Retinal pigment epithelial cell (primary cell): ENCODE data around the gene EIF4E1B.

ENCODE experiments used
- DNase-seq: peaks from one replicate; pipeline ENCODE4 v3.0.0-alpha.2; 2010; ENCODE audit warnings: low read depth
- H3K4me3 ChIP-seq: 2 replicates; pipeline ENCODE4 v1.5.1; 2011; ENCODE audit warnings: mild to moderate bottlenecking, low read length, control low read depth, moderate library complexity
- TF ChIP-seq, protein P1 (sequence below): conservative IDR thresholded peaks from 2 replicates; pipeline ENCODE4 v1.5.1; 2011; ENCODE audit warnings: low read depth, low read length, control low read depth, inconsistent platforms

Gene EIF4E1B

GRCh38 chr5:176660860-176661641 lies 30.6 kb downstream of the EIF4E1B start:
- TF ChIP-seq, protein P1, sequence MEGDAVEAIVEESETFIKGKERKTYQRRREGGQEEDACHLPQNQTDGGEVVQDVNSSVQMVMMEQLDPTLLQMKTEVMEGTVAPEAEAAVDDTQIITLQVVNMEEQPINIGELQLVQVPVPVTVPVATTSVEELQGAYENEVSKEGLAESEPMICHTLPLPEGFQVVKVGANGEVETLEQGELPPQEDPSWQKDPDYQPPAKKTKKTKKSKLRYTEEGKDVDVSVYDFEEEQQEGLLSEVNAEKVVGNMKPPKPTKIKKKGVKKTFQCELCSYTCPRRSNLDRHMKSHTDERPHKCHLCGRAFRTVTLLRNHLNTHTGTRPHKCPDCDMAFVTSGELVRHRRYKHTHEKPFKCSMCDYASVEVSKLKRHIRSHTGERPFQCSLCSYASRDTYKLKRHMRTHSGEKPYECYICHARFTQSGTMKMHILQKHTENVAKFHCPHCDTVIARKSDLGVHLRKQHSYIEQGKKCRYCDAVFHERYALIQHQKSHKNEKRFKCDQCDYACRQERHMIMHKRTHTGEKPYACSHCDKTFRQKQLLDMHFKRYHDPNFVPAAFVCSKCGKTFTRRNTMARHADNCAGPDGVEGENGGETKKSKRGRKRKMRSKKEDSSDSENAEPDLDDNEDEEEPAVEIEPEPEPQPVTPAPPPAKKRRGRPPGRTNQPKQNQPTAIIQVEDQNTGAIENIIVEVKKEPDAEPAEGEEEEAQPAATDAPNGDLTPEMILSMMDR = peak; percentile 98
- DNase-seq = no peak

DNA sequence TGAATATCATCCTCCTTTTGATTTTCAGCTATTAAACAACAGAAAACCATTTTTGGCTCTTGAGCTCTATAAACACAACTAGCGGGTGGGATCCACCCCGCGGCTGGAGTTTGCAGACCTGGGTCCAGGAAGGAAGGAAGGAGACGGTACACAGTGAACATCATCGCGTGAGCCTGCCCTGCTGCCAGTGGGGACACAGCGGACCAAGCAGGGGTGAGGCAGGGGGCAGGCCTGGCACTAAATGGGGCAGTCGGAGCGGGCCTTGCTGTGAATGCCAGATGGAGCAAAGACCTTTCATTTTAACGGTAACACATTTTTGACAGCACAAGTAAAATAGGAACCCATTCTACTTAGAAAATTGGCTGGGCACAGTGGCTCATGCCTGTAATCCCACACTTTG lies 31.2 kb downstream of the EIF4E1B start:
- DNase-seq = no peak
- H3K4me3 ChIP-seq = no peak overlapping the region
- TF ChIP-seq, protein P1 = no peak

More at GRCh38 chr5:176660860-176661641, 30.6 kb downstream of the EIF4E1B start:
- H3K4me3 ChIP-seq = no peak overlapping the region

- no peak overlapping the region for H3K4me3 ChIP-seq
- no peak for DNase-seq
Observed at GRCh38 chr5:176662371-176663333, 32.2 kb downstream of the EIF4E1B start.

DNA sequence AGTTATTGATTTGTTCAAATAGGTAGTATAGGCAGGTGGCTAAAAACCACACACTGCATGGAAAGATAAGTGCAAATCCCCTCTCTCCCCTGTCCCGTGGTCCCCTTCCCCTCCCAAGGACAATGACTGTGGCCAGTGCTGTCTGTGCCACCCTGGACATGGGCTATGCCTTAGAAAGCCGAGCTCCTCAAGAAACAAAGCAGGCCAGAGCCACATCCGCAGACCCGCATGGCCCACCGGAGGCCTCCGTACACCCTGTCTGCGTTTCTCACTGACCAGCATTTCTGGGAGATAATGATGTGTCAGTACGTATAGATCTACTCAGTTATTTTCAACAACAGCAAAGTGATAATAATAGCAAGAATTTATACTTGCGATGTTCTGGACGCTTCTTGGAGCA lies 33.1 kb downstream of the EIF4E1B start:
- no peak overlapping the region for H3K4me3 ChIP-seq
- TF ChIP-seq, protein P1 = no peak
- no peak for DNase-seq

More at GRCh38 chr5:176662371-176663333, 32.2 kb downstream of the EIF4E1B start:
- TF ChIP-seq, protein P1 = no peak

- no peak for DNase-seq
- TF ChIP-seq, protein P1 = no peak
- no peak overlapping the region for H3K4me3 ChIP-seq
Observed at GRCh38 chr5:176664479-176664878, 34.0 kb downstream of the EIF4E1B start.

DNA sequence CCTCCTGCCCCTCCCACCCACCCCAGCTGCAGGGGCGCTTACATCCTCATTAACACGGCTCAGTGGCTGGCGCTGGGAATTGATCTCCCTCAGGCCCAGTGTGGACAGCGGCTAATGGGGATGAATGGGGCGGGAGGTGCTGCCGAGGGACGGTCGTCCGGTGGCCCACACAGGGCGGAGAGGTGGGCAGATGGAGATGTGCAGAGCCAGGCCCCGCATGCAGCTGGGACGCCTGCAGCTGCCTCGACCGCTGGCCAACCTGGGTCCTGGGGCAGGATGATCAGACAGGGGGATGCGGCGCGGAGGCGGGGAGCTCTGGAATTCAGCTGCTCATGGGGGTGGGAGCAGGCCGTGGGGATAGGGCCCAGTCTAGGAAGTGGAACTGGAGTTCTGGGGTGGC lies 34.4 kb downstream of the EIF4E1B start:
- no peak for DNase-seq
- TF ChIP-seq, protein P1 = no peak
- no peak overlapping the region for H3K4me3 ChIP-seq
